HEK293 (cell line): ENCODE measurements around the gene TXNIP.

Source experiments
- CTCF ChIP-seq: fragments of 450-650 bp; formaldehyde crosslinking; IDR thresholded peaks from 2 replicates; pipeline ENCODE4 v1.5.1; 2016; ENCODE audit warnings: missing biosample characterization, missing genetic modification characterization
- ZNF202 ChIP-seq: fragments of 450-650 bp; formaldehyde crosslinking; IDR thresholded peaks from 2 replicates; pipeline ENCODE4 v1.5.1; 2016; ENCODE audit warnings: missing biosample characterization, missing genetic modification characterization, borderline replicate concordance
- ZNF221 ChIP-seq: fragments of 450-650 bp; formaldehyde crosslinking; IDR thresholded peaks from 2 replicates; pipeline ENCODE4 v1.5.1; 2017; ENCODE audit warnings: missing biosample characterization, missing genetic modification characterization, borderline replicate concordance
- ZNF37A ChIP-seq: fragments of 450-650 bp; IDR thresholded peaks from 2 replicates; pipeline ENCODE4 v1.5.1; 2018; ENCODE audit warnings: missing biosample characterization, missing genetic modification characterization

- no peak for TF ChIP-seq ZNF37A (tag by site-specific recombination)
- no peak for TF ChIP-seq CTCF (tag by site-specific recombination)
- no peak for TF ChIP-seq ZNF221
- no peak for TF ChIP-seq ZNF202 (tag by site-specific recombination)
Measured at GRCh38 chr1:146029117-146029516, 32.7 kb upstream of the TXNIP start.
